HG03196 (cell line): ENCODE measurements around the gene CEP70.

Source experiments
- ATAC-seq: cut with Tn5 transposase; IDR thresholded peaks from one replicate; pipeline ENCODE4 v1.9.1; 2021; ENCODE audit not compliant: unreplicated experiment

CEP70 gene

GRCh38 chr3:138472141-138472825 is 121.8 kb downstream of the CEP70 start:
- no peak for ATAC-seq

DNA sequence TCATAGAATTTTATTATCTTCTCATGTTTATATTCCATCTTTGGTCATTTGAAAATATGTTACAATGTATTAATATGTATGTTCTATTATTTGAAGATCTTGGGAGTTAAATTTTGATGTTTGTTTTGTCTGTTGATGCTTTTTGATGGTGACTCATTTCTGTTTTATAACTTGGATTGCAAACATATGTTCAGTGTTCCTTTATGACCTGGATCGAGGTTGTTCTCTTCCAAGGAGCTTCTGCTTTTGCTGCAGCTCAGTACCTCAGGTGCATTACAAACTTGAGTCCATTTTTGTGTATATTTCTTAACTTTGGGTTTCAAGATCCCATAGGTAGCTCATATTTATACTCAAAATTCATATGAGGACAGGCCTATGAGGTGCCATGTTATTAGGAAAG is 122.6 kb downstream of the CEP70 start:
- ATAC-seq: no peak

DNA sequence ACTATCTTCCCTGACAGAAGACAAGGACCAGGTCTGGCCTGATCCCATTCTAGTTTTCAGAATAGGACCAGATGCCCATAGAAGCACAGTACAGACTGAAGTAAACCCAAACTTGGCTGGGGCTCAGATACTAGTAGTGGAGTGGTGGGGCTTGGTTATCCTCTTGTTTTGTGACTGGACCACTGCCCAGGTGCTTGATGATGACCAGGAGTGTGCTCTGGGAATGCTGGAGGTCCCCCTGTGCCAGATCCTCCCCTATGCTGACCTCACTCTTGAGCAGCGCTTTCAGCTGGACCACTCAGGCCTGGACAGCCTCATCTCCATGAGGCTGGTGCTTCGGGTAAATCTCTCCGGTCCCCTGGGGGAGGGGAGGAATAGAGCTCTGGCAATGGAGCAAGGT is 123.4 kb downstream of the CEP70 start:
- ATAC-seq: no peak

- ATAC-seq: no peak
These were observed 124.2 kb downstream of the CEP70 start for GRCh38 chr3:138469874-138470273.

- ATAC-seq: no peak
These were observed 125.2 kb downstream of the CEP70 start for GRCh38 chr3:138468886-138469285.

DNA sequence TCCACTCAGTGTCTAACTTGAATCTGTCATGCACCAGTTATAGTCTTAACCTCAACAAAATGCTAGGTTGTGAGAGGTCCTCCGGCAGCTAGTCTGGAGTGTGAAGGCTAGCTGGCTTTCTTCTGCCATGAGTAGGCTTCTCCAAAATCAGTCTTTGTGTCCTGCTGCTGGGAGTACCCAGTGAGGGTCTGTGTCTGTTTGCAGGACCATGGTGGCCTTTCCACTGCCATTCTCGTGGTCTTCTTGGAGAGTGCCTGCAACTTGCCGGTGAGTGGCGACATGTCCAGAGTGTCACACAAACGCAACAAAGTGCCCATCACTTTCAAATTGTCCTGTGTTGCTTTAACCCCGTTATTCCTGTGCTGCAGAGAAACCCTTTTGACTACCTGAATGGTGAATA is 125.6 kb downstream of the CEP70 start:
- no peak for ATAC-seq

DNA sequence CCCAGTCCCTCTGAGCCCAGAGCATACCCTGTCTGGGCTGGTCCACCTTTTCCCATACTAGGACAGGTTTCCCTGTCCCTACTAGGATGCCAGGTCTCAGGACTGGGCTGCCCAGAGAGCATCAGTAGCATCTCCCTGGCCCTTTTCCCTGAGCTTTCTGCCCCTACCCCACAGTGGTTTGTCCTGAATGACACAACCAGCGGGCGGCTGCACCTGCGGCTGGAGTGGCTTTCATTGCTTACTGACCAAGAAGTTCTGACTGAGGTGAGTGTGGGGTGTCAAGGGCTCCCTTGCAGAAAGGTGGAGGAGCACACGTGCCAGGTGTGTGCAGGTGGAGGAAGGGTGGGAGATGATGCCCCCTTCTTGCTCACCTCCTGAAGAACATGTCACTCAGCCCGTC is 126.1 kb downstream of the CEP70 start:
- ATAC-seq: no peak

GRCh38 chr3:138465925-138466324 is 128.1 kb downstream of the CEP70 start:
- no peak for ATAC-seq

GRCh38 chr3:138465451-138465850 is 128.6 kb downstream of the CEP70 start:
- ATAC-seq: no peak

GRCh38 chr3:138464491-138464860 is 129.6 kb downstream of the CEP70 start:
- ATAC-seq: no peak

- no peak for ATAC-seq
These were observed 130.2 kb downstream of the CEP70 start for GRCh38 chr3:138463724-138464490.

- ATAC-seq: no peak
These were observed 132.2 kb downstream of the CEP70 start for GRCh38 chr3:138461896-138462295.

DNA sequence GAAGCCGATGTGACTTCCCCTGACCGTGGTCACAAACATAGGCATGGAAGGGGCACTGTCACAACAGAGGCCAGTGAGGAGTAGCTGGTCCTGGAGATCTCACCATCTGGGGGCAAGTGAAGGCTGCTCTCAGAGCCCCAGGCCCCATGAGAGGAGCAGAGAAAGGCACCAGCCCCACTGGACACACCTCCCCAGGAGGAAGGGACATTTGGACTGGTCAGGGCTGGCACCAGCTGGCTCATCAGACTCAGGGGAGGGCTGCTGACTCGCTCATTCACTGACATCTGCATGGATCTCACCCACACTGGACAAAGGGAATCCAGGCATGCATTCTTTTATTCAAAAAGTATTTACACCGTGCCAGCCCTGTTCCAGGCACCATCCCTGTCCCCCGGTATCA is 132.8 kb downstream of the CEP70 start:
- ATAC-seq: no peak

DNA sequence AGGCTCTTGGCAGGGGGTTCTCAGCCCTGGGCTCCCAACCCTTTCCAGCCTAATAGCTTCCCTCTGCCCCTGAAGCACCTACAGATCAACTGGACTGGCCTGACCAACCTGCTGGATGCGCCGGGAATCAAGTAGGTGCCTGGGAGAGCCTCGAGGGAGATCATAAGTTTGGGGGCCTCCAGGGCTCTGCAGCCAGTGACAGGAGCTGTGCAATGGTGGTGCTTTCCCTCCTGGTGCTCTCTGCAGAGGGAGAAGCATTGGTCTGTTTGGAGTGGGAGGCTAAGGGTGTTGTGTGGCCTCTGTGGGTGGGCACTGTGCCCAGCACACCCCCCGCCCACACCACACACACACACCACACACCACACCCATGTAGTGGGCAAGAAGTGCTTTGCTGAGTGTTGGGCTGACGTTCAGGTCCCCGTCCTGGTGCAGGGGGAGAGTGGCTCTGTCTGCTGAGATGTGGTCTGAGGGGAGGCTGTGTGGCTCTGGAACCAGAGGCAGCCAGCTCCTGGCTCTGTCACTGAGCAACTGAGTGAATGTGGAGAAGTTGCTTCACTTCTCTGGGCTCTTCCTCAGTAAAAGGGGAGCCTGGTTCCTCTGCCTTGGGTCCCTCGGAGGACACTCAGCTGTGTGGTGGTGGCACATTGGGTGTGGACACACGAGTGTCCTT is 133.4 kb downstream of the CEP70 start:
- ATAC-seq: no peak

- no peak for ATAC-seq
These were observed 134.2 kb downstream of the CEP70 start for GRCh38 chr3:138459619-138460535.

DNA sequence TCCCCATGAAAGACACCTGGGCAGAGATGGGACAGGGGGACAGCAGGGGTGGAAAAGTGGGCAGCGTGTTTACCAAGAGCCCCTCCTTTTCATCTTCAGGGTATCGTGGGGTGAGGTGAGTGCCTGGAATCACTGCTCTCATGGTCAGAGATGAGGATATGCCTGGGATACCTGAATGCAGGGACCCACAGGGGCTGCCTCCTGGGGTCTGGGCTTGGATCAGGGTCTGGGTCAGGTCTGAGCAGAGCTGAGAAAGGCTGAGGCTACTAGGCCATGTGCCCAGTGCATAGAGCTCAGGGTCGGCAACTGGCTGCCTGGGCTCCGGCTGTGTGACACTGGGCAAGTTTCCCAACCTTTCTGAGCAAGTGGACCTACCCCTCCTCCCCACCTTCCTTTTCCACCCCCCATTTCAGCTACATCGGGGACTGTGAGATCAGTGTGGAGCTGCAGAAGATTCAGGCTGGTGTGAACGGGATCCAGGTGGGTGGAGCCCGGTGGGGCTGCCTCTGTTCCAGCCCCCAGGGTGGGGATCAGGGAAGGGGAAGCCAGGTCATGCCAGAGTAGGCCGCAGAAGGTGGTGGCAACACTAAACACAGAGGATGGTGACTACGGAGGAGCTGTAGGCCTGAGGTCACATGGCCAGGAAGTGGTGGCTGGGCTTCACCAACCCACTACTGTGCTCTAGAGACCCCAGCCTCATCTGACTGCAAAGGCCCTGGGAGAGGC is 135.1 kb downstream of the CEP70 start:
- ATAC-seq: no peak

GRCh38 chr3:138457863-138458735 is 136.0 kb downstream of the CEP70 start:
- ATAC-seq: no peak

DNA sequence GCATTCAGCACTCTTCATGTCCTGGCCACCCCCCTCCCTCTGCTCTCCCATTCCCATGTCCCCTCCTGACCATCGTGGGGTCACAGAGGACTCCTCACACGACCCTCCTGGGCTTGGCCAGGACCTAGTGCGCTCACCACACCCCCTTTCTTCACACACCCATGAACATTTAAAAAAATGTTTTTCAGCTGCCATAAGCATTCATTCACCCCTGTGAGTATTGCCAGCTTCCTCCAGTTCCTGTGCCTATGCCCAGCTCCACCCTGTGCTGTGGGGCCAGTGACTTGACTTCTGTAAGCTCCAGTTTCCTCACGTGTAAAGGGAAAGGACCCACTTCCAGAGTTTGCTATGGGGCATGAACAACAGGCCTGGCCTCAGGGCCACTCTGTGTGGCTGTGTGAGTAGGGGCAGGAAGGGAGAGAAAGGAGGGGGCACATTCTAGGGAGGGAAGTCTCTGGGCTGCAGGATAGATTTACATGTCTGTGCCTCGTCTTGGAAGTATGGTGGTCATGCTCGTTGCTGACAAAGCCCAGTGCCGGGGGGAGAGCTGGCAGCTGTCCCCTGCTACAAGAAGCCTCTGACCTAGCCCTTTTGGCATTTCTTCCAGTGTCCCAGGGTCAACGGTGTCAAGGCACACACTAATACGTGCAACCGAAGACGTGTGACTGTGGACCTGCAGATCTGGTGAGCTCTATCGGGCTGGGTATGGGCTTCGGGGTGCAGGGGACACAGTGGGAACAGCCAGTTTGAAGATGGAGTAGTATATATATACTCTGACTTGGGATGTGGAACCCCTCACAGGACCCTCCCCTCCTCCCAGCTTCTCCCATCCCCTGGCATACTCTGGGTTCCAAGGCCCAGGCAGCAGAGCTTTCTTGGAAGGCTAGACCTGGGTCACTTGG is 136.8 kb downstream of the CEP70 start:
- no peak for ATAC-seq
